Measurements from ENCODE around the gene PLET1. TPM values are rescaled to one million over a fixed set of nuclear protein-coding genes. Genes with fewer than 3 reads are reported as not detected.

PLET1 gene
- polyA plus RNA-seq, 1 donor (not counting 4 experiments of a cell fraction or from before 2014, with no cell fraction given), result not detected

DNA sequence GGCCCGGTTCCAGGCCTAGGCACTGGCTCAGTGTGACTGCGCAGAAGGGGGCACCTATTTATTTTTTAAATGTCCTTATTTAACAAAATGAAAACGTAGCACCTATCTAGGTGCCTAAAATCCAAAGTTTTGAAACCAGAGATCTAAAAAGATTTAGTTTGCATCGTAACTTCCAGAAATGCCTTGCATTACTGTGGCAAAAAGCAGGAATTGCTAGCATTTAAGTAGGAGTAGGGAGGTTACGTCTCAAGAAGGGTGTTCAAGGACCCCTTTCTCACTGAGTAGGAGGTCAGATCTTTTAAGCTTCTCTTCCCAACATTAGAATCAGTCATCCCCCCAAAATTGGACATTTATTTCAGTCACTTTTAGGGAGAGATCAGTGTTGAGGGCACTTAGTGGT is 7.7 kb upstream of the PLET1 start:
- Histone ChIP-seq H3K27ac (ENCODE audit: control insufficient read depth, insufficient read depth, low read length) (no peak overlapping the region), H3K4me3 (ENCODE audit: control insufficient read depth in 2 of 3, extremely low read depth in 1 of 3, insufficient read depth in 2 of 3, low read depth in 1 of 3, low read length in 3 of 3) (no peak overlapping the region), H3K9ac (ENCODE audit: control insufficient read depth, extremely low read depth, insufficient read depth, low read length) (no peak overlapping the region), H3K36me3 (ENCODE audit: control insufficient read depth in 2 of 2, extremely low read depth in 1 of 2, insufficient read depth in 2 of 2, low read length in 2 of 2) (no peaks in the 10 kb centered on the region), H3K9me1 (ENCODE audit: control insufficient read depth, extremely low read depth, insufficient read depth, low read length) (no peaks in the 10 kb centered on the region), H2AFZ (ENCODE audit: control insufficient read depth, low read length) (no peak overlapping the region), H3K4me1 (ENCODE audit: control insufficient read depth, extremely low read depth, insufficient read depth, low read length) (no peaks in the 10 kb centered on the region), H4K20me1 (ENCODE audit: control insufficient read depth, extremely low read depth, insufficient read depth, low read length) (no peaks in the 10 kb centered on the region), H3K27me3 (ENCODE audit: control insufficient read depth, extremely low read depth, insufficient read depth, low read length) (no peaks in the 10 kb centered on the region), H3K79me2 (ENCODE audit: control insufficient read depth, insufficient read depth, low read length) (no peaks in the 10 kb centered on the region), H3K4me2 (ENCODE audit: control insufficient read depth, extremely low read depth, insufficient read depth, low read depth, low read length) (no peak overlapping the region), H3K9me3 (ENCODE audit: control insufficient read depth, low read depth, low read length) (no peaks in the 10 kb centered on the region)
- no peak for TF ChIP-seq EZH2 (IDR thresholded peaks at IDR 0.05; ENCODE audit: low read length)
- TF ChIP-seq, protein P1, sequence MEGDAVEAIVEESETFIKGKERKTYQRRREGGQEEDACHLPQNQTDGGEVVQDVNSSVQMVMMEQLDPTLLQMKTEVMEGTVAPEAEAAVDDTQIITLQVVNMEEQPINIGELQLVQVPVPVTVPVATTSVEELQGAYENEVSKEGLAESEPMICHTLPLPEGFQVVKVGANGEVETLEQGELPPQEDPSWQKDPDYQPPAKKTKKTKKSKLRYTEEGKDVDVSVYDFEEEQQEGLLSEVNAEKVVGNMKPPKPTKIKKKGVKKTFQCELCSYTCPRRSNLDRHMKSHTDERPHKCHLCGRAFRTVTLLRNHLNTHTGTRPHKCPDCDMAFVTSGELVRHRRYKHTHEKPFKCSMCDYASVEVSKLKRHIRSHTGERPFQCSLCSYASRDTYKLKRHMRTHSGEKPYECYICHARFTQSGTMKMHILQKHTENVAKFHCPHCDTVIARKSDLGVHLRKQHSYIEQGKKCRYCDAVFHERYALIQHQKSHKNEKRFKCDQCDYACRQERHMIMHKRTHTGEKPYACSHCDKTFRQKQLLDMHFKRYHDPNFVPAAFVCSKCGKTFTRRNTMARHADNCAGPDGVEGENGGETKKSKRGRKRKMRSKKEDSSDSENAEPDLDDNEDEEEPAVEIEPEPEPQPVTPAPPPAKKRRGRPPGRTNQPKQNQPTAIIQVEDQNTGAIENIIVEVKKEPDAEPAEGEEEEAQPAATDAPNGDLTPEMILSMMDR (optimal IDR thresholded peaks at IDR 0.05 in 1 of 3, IDR thresholded peaks at IDR 0.05 in 1 of 3, conservative IDR thresholded peaks at IDR 0.05 in 1 of 3; ENCODE audit: extremely low read depth in 1 of 3, insufficient read depth in 2 of 3, low read length in 3 of 3), result no peak
- FAIRE-seq, result no peak
- dilution Hi-C loops (cut with MboI; ENCODE audit: extremely low pct_ligation_motif_present, low sequenced_read_pairs), result no loop called here
- DNase-seq (ENCODE audit: low read depth, low spot score), result no peak

DNA sequence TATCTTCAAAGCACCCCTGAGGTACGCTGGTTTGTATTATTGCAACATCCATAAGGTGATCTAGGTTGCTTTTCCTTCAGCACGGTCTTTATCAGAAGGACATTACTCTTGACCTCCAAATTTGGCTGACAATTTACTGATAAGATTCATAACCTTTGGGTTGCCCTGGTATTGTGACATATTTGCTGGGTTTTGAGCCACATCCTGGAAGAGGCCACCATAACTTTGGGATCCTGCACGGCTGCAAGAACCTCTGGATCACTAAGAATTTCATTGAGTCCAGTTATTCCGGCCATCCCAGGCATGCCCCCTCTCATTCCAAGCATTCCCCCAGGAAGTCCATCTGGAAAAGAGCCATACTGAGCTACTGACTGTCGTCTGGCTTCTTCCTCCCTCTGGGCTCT is 6.5 kb upstream of the PLET1 start:
- Histone ChIP-seq H3K4me3 (ENCODE audit: control insufficient read depth in 2 of 3, extremely low read depth in 1 of 3, insufficient read depth in 2 of 3, low read depth in 1 of 3, low read length in 3 of 3) (no peak overlapping the region), H3K4me1 (ENCODE audit: control insufficient read depth, extremely low read depth, insufficient read depth, low read length) (no peaks in the 10 kb centered on the region), H3K9me3 (ENCODE audit: control insufficient read depth, low read depth, low read length) (no peaks in the 10 kb centered on the region), H3K9me1 (ENCODE audit: control insufficient read depth, extremely low read depth, insufficient read depth, low read length) (no peaks in the 10 kb centered on the region), H3K9ac (ENCODE audit: control insufficient read depth, extremely low read depth, insufficient read depth, low read length) (no peak overlapping the region), H3K4me2 (ENCODE audit: control insufficient read depth, extremely low read depth, insufficient read depth, low read depth, low read length) (no peak overlapping the region), H3K36me3 (ENCODE audit: control insufficient read depth in 2 of 2, extremely low read depth in 1 of 2, insufficient read depth in 2 of 2, low read length in 2 of 2) (no peaks in the 10 kb centered on the region), H3K27ac (ENCODE audit: control insufficient read depth, insufficient read depth, low read length) (no peak overlapping the region), H3K79me2 (ENCODE audit: control insufficient read depth, insufficient read depth, low read length) (no peaks in the 10 kb centered on the region), H3K27me3 (ENCODE audit: control insufficient read depth, extremely low read depth, insufficient read depth, low read length) (no peaks in the 10 kb centered on the region), H2AFZ (ENCODE audit: control insufficient read depth, low read length) (no peak overlapping the region), H4K20me1 (ENCODE audit: control insufficient read depth, extremely low read depth, insufficient read depth, low read length) (no peaks in the 10 kb centered on the region)
- TF ChIP-seq EZH2 (IDR thresholded peaks at IDR 0.05; ENCODE audit: low read length), result no peak
- TF ChIP-seq, protein P1 (optimal IDR thresholded peaks at IDR 0.05 in 1 of 3, IDR thresholded peaks at IDR 0.05 in 1 of 3, conservative IDR thresholded peaks at IDR 0.05 in 1 of 3; ENCODE audit: extremely low read depth in 1 of 3, insufficient read depth in 2 of 3, low read length in 3 of 3), result no peak
- no peak for FAIRE-seq
- dilution Hi-C loops (cut with MboI; ENCODE audit: extremely low pct_ligation_motif_present, low sequenced_read_pairs), result no loop called here
- no peak for DNase-seq (ENCODE audit: low read depth, low spot score)

Data from keratinocyte (primary cell).